HG02642 (cell line): ENCODE measurements around the gene NFIC.
"Not testable (repeated sequence)": the region's sequence is repeated elsewhere in the genome, so short reads cannot be mapped to it uniquely, and the experiment has no call there.

ENCODE experiments used
- ATAC-seq: cut with Tn5 transposase; IDR thresholded peaks from one replicate; pipeline ENCODE4 v1.9.1; 2021; ENCODE audit warnings: mild to moderate bottlenecking; ENCODE audit not compliant: unreplicated experiment, poor library complexity

Gene NFIC

DNA sequence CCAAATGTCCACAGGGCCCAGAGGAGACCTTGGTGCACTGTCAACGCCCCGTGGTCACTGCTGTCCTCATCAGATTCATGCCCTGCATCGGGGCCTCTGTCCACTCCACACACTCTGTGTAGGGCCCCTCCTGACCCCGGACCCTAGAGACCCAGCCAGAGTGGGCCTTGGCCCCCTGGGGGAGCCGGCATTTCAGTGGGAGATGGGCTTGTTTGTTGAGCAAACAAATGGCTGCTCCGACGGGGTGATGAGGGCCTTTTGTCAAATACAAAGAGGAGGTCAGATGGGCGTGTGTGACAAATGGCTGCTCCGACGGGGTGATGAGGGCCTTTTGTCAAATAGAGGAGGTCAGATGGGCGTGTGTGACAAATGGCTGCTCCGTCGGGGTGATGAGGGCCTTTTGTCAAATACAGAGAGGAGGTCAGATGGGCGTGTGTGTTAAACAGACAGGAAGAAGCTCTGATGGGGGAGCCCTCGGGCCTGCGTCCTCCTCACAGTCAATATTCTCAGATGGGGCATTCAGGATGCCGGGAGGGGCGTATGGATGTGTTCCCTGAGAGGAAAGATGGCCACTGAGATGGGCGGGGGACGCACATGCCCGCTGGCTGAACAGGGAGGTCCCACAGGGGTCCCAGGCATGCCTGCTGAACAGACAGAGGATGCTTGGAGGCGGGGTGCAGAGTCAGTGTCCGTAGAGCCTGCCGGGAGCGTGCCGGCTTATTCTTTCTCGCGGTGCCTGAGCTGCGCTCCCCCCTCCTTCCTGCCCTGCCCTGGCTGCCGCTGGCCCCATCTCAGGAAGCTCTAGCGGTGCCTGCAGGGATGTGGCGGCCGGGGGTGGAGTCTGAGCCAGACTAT lies 77.7 kb downstream of the NFIC start:
- no peak for ATAC-seq

DNA sequence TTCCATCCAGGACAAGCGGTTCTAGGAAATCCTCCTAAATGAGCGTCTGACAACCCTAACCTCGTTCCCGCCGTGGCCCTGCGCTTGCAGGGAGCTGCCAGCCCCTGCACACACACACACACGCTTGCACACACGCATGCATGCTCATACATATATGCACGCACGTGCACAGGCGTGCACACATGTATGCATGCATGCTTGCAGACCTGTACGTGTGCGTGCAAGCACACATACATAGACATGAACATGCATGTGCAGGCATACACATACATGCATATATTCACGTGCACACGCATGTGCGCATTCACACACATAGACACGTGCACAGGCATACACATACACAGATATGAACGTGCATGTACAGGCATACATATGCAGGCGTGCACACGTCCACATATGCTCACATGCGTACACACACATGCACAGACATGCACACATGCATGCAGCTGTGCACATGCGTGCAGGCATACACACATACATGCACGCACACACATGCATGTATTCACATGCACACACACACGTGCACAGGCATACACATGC lies 78.4 kb downstream of the NFIC start:
- no peak for ATAC-seq

DNA sequence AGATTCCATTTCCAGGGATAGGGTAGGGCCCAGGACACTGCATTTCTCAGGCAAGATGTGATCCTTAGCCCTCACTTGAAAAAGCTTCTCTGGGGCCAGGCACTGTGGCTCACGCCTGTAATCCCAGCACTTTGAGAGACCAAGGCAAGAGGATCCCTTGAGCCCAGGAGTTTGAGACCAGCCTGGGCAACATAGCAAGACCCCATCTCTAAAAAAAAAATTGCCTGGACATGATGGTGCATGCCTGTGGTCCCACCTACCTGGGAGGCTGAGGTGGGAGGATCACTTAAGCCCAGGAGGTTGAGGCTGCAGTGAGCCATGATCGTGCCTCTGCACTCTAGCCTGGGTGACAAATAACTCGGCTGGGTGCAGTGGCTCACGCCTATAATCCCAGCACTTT lies 80.3 kb downstream of the NFIC start:
- not testable (repeated sequence) for ATAC-seq

DNA sequence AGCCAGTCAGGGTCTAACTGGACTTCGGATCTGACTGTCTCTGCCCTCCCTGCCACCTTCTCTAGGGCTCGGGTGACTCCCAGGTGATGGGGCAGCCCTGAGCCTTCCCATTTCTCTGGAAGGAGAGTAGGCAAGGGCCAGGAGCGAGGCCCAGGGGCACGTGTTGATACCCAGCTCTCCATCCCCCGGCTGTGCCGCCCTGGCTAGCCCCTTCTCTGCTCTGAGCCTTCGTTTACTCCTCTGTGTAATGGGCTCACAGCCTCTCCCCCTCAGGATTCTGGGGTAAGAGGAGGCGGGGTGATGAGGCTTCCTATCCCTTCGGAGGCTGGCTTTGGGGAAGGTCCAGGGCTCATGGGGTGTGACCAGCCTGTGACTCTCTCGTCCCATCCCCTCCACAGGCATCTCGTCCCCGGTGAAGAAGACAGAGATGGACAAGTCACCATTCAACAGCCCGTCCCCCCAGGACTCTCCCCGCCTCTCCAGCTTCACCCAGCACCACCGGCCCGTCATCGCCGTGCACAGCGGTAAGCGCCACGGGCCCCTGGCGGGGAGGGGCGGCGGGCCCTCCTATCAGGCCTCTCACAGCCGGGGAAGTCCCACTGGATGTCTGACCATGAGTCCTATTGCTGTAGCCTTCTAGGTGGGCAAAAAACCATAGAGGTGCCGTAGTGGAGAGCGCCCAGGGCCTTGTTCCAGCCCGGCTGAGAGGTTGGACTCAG lies 82.4 kb downstream of the NFIC start:
- no peak for ATAC-seq

DNA sequence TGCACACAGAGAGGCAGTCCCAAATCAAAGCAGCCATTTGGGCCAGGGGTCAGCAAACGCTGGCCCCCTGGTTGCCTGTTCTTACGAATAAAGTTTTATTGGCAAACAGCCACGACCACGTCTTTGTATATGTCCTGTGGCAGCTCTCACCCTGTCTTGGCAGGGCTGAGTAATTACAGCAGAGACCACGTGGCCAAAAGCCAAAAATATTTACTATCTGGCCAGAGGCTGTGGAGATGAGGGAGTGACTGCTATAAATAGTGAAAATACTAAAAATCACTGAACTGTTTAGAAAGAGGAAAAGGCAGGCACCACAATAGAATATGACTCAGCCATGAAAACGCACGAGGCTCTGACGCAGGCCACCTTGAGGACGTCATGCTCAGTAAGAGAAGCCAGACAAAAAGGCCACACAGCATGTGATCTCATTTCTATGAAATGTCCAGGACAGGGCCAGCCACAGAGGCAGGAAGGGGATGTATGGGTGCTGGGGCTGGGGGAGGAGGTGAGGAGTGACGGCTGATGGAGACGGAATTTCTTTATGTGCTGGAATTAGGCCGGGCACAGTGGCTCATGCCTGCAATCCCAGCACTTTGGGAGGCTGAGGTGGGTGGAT lies 84.5 kb downstream of the NFIC start:
- no peak for ATAC-seq

DNA sequence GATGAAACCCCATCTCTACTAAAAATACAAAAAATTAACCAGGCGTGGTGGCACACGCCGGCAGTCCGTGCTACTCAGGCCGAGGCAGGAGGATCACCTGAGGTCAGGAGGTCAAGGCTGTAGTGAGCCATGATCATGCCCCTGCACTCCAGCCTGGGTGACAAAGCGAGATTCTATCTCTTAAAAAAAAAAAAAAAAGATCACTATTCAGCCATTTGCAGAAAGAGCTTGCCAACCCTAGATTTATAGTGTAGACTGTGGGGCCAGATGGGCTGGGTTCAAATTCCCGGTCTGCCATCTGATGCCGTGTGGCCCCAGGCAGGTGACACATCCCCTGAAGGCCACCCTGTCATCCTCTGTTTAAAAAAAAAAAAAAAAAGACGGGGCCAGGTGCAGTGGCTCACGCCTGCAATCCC lies 85.1 kb downstream of the NFIC start:
- no peak for ATAC-seq

DNA sequence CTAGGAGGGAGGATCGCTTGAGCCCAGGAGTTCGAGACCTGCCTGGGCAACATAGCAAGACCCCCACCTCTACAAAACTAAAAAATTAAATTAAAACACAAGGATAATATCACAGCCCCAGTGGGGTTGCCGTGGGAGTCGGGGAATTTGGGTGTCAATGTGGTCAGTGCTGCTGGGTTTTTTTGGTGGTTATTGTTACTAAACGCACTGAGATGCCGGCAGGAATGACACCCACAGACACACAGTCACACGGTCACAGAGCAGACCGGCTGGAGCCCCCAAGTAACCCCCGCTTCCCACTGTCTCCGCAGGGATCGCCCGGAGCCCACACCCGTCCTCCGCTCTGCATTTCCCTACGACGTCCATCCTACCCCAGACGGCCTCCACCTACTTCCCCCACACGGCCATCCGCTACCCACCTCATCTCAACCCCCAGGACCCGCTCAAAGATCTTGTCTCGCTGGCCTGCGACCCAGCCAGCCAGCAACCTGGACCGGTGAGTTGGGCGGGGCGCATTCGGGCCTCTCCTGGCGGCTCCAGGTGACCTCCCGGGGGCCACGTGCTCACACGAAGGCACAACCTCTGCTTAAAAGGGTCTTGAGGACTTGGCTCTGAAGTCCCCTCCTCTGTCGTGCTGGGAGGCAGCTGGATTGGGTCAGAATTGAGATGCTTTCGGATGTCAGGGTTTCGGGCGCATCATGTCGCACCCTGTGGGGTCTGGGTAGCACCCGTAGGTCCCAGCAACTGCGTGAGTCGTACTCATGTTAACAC lies 86.0 kb downstream of the NFIC start:
- ATAC-seq: no peak

DNA sequence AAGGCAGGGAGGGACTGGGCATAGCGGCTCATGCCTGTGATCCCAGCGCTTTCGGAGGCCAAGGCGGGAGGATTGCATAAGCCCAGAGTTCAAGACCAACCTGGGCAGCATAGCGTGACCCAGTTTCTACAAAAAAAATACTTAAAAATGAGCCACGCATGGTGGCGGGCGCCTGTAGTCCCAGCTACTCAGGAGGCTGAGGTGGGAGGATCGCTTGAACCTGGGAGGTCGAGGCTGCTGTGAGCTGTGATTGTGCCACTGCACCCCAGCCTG lies 86.5 kb downstream of the NFIC start:
- ATAC-seq: not testable (repeated sequence)

DNA sequence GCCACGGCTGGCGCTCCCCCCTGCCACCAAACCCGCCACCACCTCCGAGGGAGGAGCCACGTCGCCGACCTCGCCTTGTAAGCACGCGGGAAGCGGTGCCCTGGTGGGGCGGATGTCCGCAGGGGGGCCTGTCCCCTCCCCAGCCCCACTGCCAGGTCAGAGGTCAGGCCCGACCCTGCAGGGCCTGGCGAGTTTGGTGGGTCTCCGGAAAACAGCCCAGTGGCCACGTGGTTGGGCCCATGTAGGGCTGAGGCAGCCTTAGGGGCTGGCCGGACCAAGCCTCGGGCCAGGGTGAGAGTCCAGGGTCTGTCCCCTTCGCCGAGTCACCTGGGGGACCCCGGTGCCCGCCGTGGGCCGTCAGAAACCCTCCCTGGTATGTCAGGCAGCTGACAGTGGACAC lies 87.5 kb downstream of the NFIC start:
- ATAC-seq: no peak

DNA sequence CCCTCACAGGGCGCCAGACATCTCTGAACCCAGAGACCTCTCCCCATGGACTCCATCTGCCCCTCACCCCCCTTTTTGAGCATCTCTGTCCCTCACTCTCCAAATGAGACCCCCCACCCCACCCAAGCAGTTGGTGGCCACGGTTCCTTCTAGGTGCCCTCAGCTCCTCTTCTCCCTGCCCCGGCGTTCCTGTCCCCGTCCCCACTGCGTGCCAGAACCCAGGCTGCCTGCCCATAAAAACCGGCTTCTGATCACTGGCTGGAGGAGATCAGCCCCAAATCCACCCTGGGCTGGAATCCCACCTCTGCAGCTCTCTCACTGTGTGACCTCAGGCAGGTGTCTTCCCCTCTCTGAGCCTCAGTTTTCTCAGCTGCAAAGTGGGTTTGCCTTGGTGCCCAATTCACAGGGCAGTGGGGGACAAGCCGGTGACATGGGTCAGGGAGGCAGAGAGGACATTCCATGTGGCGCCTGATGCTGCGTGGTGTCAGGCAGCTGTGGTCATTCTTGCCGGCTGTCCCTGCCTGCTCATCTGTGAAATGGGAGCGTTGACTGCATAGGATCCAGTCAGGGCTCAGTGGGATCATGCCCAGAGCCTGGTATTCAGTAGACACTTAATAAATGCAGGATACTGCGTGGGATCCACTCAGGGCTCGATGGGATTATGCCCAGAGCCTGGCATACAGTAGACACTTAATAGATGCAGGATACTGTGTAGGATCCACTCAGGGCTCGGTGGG lies 88.4 kb downstream of the NFIC start:
- no peak for ATAC-seq

DNA sequence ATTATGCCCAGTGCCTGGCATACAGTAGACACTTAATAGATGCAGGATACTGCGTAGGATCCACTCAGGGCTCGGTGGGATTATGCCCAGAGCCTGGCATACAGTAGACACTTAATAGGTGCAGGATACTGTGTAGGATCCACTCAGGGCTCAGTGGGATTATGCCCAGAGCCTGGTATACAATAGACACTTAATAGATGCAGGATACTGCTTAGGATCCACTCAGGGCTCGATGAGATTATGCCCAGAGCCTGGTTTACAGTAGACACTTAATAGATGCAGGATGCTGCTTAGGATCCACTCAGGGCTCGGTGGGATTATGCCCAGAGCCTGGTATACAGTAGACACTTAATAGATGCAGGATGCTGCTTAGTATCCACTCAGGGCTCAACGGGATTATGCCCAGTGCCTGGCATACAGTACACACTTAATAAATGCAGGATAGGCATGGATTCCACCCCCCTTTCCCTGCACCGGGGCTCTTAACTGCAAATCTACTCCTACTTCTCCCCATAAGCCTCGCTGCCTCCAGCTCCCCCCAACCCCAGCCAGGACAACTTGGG lies 89.1 kb downstream of the NFIC start:
- ATAC-seq: no peak

DNA sequence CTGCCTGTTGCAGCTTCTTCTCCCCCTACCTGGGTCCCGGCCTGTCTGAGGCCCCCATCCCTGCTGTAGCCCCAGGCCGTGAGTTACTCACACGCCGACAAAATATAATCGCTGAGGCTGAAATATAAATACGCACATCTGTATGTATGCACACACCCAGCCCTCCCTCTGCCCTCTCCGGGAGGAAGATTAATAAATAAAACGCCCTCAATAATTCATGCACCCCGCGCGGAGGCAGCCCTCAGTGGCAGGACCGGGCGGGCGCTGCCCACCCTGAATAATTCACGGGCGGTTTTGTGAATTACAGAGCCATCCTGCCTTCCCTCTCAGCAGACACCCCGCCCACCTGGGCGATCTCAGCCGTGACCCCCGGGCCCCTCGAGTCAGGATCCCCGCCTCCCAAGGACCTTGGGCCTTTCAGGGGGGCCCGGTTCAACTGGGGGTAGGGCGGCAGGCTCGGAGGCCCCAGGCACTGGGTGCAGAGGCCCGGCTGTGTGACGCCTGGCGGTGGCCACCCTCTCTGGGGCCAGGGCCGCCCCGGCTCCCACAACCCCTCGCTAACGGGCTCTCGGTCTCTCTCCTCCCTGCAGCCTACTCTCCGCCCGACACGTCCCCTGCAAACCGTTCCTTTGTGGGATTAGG lies 89.7 kb downstream of the NFIC start:
- no peak for ATAC-seq

DNA sequence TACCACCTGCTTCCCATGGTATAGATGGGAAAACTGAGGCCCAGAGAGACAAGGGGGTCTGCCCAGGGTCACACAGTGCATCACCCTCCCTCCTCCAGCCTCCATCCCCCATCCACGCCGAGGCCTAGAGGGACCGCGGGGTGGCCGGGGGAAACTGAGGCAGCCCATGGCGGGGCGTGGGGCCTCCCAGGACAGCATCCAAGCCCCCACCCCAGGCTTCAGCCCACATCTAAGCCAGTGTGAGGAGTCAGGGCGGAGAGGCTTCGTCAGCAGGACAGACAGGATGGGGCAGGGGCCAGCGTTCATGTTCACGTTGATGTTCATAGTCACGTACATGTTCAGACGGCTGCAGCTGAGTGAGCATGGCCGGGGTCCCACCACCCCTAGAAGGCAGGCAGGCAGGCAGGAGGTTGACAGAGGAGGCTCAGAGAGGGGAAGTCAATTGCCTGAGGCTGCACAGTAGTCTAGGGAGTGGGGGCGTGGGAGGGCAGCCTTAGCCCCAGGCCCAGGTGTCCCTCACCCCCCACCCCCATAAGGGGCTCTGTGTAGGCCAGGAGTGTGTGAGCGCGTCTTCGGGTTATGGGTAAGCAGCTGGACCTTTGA lies 90.6 kb downstream of the NFIC start:
- ATAC-seq: no peak

DNA sequence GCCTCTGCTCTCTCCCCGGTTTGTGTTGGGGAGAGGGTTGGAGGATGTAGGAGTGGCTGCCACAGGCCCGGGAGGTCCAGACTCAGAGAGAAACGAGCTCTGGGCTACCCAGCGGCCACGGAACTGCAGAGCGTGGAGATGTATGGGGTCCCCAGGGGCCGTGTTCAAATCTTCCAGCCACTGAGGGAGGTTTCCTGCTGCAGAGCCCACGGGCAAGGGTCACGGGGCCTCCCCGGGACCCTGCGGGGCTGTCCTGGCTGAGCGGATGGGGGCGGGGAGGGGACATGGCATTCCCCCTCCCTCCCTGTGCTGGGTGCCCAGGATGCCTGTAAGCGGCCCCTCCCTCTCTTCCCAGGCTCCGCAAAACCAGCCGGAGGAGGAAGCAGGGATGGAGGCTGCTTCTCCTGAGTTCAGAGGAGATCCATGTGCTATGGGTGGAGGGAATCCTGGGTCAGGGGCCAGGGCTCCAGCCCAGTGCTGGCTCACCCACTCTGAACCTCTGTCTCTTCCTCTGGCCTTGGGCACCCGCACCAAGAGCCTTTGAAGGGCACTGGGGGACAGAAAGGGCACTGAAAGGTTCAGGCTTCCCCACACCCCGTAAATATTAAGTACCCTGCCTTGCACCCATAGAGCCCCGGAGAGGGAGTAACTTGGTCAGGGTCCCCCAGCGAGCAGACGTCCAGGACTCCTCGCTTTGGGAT lies 91.3 kb downstream of the NFIC start:
- ATAC-seq: no peak

DNA sequence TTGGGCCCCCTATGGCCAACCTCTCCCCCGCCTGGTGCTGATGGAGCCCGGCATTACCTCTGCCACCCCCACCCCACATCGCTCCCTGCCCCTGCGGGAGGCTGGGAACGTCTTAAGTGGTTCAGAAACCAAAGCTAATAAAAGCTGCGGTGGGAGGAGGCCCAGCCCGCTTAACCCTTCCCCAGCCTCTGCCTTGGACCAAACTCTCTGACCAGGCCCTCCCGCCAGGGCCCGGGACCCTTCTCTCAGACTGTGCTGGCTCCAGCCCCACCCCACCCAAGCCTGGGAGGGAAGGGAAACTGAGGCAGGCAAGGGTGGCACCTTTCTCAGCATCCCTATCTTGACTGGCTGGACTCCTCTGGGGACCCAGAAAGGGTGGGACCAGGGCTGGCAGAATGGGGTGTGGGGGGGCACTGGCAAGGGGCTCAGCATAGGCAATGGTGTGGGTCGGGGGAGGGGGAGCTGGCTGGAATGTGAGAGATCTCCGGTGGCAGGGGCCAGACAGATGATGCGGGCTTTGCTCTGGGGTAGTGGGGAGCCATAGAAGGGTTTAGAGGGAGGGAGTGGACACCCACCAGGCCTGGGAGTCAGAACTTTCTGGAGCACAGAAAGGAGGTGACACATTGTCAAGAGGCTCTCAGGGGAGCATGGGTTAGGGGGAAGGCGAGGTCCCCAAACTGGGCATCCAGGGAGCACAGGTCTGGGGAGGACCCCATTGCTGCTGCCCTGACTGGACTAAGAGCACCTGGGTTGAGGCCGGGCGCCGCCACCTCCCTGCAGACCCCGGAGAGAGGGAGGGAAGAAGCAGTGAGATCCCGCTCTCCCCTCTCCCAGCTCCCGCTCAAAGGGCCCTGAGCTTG lies 92.1 kb downstream of the NFIC start:
- no peak for ATAC-seq

DNA sequence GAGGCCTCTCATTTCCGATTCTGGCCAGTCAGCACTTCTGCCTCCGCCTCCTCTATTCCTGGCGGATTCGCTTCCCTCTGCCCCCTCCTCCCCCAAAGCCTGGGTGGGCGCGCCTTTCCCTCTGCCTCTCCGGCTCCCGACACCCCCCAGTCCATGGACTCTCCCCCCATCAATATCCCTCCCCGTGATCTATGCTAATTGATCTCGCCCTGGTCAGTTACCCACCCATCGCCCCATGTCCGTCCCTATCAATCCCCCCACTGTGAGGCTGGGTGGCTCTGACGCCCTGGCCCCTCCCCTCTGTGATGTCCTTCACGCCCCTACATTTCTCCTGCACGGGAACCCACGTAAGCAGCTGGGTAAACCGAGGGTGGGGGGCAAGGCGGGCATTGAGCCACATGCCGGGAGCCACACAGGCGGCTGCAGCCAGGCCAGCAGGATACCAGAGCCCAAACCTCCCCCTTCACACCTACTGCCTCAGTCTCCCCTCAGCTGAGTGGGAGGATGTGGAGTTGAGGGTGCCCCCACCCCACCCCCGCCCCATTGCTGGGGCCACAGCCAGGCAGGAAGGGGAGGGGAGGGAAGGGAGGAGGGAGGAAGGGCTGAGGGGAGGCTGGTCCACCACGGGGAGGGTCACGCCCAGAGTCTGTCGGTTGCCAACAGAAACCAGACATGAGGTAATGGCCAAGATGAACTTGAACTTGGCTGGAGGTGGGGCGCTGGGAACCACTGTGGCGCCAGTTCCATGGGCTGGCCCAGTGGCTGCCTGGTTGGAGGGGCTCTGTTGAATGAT lies 92.9 kb downstream of the NFIC start:
- ATAC-seq: no peak
